ENCODE results near the gene PLXNA2. TPM values are rescaled to one million over a fixed set of nuclear protein-coding genes. Genes with fewer than 3 reads are reported as not detected.

Gene PLXNA2
- total and polyA plus RNA-seq, 2 of the 13 experiments (the other 11 are each of a cell fraction or from before 2014, with no cell fraction given) = 1.1 to 2.1 TPM

DNA sequence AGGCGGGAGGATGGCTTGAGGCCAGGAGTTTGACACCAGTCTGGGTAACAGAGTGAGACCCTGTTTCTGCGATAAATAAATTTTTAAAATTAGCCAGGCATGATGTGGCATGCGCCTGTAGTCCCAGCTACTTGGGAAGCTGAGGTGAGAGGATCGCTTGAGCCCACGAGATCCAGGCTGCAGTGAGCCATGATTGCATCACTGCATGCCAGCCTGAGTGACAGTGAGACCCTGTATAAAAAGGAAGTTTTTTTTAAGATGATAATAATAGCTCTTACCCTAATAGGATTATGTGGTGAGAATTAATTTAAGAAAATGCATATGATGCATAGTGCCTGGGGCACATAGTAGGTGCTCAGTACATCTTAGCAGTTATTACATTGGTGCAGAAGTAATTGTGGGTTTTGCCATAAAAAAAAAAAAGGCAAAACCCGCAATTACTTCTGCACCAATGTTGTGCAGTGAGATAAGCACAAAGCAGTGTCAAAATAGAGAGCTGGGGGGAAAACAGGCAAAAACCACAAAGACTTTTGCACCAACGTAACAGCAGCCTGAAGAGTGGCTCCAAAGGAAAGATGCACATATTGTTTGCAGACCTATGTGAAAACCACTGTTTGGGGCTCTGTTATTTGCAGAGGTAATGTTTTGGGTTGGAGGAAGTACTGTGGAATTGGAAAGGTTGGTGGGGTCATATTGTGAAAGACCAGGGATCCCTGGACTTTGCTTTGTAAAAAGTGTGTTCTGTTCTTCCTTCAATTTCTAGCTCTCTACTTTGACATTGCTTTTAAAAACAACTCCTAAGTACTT is 72.4 kb downstream of the PLXNA2 start (continued):
- TF ChIP-seq FOXP1 (IDR thresholded peaks at IDR 0.05) (no peak), FOXP1 (CRISPR knock-in tag; IDR thresholded peaks at IDR 0.05) (peak; percentile 82; the same call in 1 of the 2 replicates), ZMYM2 (CRISPR knock-in tag; IDR thresholded peaks at IDR 0.05) (no peak), EP300 (IDR thresholded peaks at IDR 0.05; ENCODE audit: low read depth in 2 of 2, low read length in 2 of 2) (peak in 1 of 2 experiments; percentile 88; a peak in 2 of 4 replicates), EP300 (CRISPR knock-in tag; IDR thresholded peaks at IDR 0.05; ENCODE audit: borderline replicate concordance) (peak; percentile 61; the same call in 1 of the 2 replicates), CREM (IDR thresholded peaks at IDR 0.05) (peak; percentile 75), CREM (CRISPR knock-in tag; IDR thresholded peaks at IDR 0.05) (no peak), JUND (CRISPR knock-in tag; IDR thresholded peaks at IDR 0.05) (0 out of 2 replicates have a peak, but pooled peaks have one; percentile 5), ZFY (CRISPR knock-in tag; IDR thresholded peaks at IDR 0.05) (no peak), ZNF552 (CRISPR knock-in tag; IDR thresholded peaks at IDR 0.05; ENCODE audit: borderline replicate concordance) (no peak), CEBPG (CRISPR knock-in tag; IDR thresholded peaks at IDR 0.05) (peak; percentile 86), ARNT2 (CRISPR knock-in tag; IDR thresholded peaks at IDR 0.05; ENCODE audit: low read depth) (0 out of 2 replicates have a peak, but pooled peaks have one; percentile 24), FOXJ3 (CRISPR knock-in tag; IDR thresholded peaks at IDR 0.05; ENCODE audit: borderline replicate concordance) (peak; percentile 83; the same call in 1 of the 2 replicates), NR2F2 (IDR thresholded peaks at IDR 0.05; ENCODE audit: borderline replicate concordance, low read depth) (peak; percentile 92), MXD4 (CRISPR knock-in tag; IDR thresholded peaks at IDR 0.05) (0 out of 2 replicates have a peak, but pooled peaks have one; percentile 26), ZNF644 (CRISPR knock-in tag; IDR thresholded peaks at IDR 0.05; ENCODE audit: low read depth) (peak; percentile 82; the same call in 1 of the 2 replicates), KDM5B (CRISPR knock-in tag; IDR thresholded peaks at IDR 0.05; ENCODE audit: borderline replicate concordance) (no peak), TOPORS (CRISPR knock-in tag; IDR thresholded peaks at IDR 0.05) (no peak)
- TF ChIP-seq, protein P1, sequence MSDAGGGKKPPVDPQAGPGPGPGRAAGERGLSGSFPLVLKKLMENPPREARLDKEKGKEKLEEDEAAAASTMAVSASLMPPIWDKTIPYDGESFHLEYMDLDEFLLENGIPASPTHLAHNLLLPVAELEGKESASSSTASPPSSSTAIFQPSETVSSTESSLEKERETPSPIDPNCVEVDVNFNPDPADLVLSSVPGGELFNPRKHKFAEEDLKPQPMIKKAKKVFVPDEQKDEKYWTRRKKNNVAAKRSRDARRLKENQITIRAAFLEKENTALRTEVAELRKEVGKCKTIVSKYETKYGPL (CRISPR knock-in tag; IDR thresholded peaks at IDR 0.05) = 0 out of 2 replicates have a peak, but pooled peaks have one; percentile 7
- TF ChIP-seq, protein P2, sequence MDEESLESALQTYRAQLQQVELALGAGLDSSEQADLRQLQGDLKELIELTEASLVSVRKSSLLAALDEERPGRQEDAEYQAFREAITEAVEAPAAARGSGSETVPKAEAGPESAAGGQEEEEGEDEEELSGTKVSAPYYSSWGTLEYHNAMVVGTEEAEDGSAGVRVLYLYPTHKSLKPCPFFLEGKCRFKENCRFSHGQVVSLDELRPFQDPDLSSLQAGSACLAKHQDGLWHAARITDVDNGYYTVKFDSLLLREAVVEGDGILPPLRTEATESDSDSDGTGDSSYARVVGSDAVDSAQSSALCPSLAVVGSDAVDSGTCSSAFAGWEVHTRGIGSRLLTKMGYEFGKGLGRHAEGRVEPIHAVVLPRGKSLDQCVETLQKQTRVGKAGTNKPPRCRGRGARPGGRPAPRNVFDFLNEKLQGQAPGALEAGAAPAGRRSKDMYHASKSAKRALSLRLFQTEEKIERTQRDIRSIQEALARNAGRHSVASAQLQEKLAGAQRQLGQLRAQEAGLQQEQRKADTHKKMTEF (CRISPR knock-in tag; IDR thresholded peaks at IDR 0.05) = peak; percentile 56
- TF ChIP-seq, protein P3, sequence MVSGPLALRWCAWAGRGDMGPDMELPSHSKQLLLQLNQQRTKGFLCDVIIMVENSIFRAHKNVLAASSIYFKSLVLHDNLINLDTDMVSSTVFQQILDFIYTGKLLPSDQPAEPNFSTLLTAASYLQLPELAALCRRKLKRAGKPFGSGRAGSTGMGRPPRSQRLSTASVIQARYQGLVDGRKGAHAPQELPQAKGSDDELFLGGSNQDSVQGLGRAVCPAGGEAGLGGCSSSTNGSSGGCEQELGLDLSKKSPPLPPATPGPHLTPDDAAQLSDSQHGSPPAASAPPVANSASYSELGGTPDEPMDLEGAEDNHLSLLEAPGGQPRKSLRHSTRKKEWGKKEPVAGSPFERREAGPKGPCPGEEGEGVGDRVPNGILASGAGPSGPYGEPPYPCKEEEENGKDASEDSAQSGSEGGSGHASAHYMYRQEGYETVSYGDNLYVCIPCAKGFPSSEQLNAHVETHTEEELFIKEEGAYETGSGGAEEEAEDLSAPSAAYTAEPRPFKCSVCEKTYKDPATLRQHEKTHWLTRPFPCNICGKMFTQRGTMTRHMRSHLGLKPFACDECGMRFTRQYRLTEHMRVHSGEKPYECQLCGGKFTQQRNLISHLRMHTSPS (CRISPR knock-in tag; IDR thresholded peaks at IDR 0.05; ENCODE audit: low read depth) = peak; percentile 30; the same call in 1 of the 2 replicates
- TF ChIP-seq, protein P4, sequence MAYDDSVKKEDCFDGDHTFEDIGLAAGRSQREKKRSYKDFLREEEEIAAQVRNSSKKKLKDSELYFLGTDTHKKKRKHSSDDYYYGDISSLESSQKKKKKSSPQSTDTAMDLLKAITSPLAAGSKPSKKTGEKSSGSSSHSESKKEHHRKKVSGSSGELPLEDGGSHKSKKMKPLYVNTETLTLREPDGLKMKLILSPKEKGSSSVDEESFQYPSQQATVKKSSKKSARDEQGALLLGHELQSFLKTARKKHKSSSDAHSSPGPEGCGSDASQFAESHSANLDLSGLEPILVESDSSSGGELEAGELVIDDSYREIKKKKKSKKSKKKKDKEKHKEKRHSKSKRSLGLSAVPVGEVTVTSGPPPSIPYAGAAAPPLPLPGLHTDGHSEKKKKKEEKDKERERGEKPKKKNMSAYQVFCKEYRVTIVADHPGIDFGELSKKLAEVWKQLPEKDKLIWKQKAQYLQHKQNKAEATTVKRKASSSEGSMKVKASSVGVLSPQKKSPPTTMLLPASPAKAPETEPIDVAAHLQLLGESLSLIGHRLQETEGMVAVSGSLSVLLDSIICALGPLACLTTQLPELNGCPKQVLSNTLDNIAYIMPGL (CRISPR knock-in tag; IDR thresholded peaks at IDR 0.05; ENCODE audit: borderline replicate concordance in 1 of 2, low read depth in 1 of 2) = 0 out of 4 replicates have a peak, but pooled peaks of 1 of the 2 experiments have one; percentile 20
- TF ChIP-seq, protein P5, sequence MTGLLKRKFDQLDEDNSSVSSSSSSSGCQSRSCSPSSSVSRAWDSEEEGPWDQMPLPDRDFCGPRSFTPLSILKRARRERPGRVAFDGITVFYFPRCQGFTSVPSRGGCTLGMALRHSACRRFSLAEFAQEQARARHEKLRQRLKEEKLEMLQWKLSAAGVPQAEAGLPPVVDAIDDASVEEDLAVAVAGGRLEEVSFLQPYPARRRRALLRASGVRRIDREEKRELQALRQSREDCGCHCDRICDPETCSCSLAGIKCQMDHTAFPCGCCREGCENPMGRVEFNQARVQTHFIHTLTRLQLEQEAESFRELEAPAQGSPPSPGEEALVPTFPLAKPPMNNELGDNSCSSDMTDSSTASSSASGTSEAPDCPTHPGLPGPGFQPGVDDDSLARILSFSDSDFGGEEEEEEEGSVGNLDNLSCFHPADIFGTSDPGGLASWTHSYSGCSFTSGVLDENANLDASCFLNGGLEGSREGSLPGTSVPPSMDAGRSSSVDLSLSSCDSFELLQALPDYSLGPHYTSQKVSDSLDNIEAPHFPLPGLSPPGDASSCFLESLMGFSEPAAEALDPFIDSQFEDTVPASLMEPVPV (CRISPR knock-in tag; IDR thresholded peaks at IDR 0.05) = no peak

Measured in HepG2 (cell line).